CD1c-positive myeloid dendritic cell (primary cell): ENCODE measurements around the gene HUS1.
A peak's percentile ranks its signal among the peaks of the same experiment; 100 is the strongest.

ENCODE experiments used
- DNase-seq: peaks from one replicate; pipeline ENCODE4 v3.0.0-alpha.2; 2016; ENCODE audit errors: extremely low spot score

HUS1 gene

GRCh38 chr7:47979832-47980181 lies 392 bp upstream of the HUS1 start:
- no peak for DNase-seq

GRCh38 chr7:47978790-47979144 lies 648 bp downstream of the HUS1 start:
- DNase-seq = no peak

- DNase-seq = no peak
Measured at GRCh38 chr7:47973739-47974138, 5.7 kb downstream of the HUS1 start.

- peak; percentile 42 for DNase-seq
Measured at GRCh38 chr7:47970761-47971160, 8.7 kb downstream of the HUS1 start.

GRCh38 chr7:47968847-47969774 lies 10.3 kb downstream of the HUS1 start:
- DNase-seq = peak; percentile 60

GRCh38 chr7:47967708-47968107 lies 11.7 kb downstream of the HUS1 start:
- DNase-seq = no peak

GRCh38 chr7:47967123-47967522 lies 12.3 kb downstream of the HUS1 start:
- no peak for DNase-seq

GRCh38 chr7:47965456-47965855 lies 14.0 kb downstream of the HUS1 start:
- no peak for DNase-seq

- no peak for DNase-seq
Measured at GRCh38 chr7:47962262-47962661, 17.2 kb downstream of the HUS1 start.

GRCh38 chr7:47957156-47957555 lies 22.3 kb downstream of the HUS1 start:
- no peak for DNase-seq

GRCh38 chr7:47956220-47956619 lies 23.2 kb downstream of the HUS1 start:
- DNase-seq = no peak

GRCh38 chr7:47954231-47954911 lies 25.0 kb downstream of the HUS1 start:
- DNase-seq = no peak

GRCh38 chr7:47953822-47954221 lies 25.6 kb downstream of the HUS1 start:
- DNase-seq = no peak

- no peak for DNase-seq
Measured at GRCh38 chr7:47952224-47952623, 27.2 kb downstream of the HUS1 start.

- DNase-seq = no peak
Measured at GRCh38 chr7:47951374-47951773, 28.0 kb downstream of the HUS1 start.

GRCh38 chr7:47950714-47951113 lies 28.7 kb downstream of the HUS1 start:
- DNase-seq = no peak

GRCh38 chr7:47949703-47950102 lies 29.7 kb downstream of the HUS1 start:
- no peak for DNase-seq

GRCh38 chr7:47948141-47948790 lies 31.1 kb downstream of the HUS1 start, which contains the start of gene PKD1L1:
TSS of gene PKD1L1 (minus strand) at chr7:47948466. CDS start at chr7:47948440, 26 bp downstream.
- no peak for DNase-seq

GRCh38 chr7:47947355-47947749 lies 32.1 kb downstream of the HUS1 start:
- DNase-seq = no peak

- no peak for DNase-seq
Measured at GRCh38 chr7:47946581-47947354, 32.6 kb downstream of the HUS1 start.

- DNase-seq = peak; percentile 83
Measured at GRCh38 chr7:47945261-47946015, 34.0 kb downstream of the HUS1 start.
